Keratinocyte (primary cell): ENCODE results near the gene WRNIP1. TPM values are rescaled to one million over a fixed set of nuclear protein-coding genes. Genes with fewer than 3 reads are reported as not detected.
A peak's percentile ranks its signal among the peaks of the same experiment; 100 is the strongest.

Source experiments
- DNase-seq: peaks from one replicate; pipeline ENCODE4 v3.0.0-alpha.2; 2011; ENCODE audit warnings: low read depth, missing footprints, low spot score
- FAIRE-seq: peaks from 2 replicates; lab custom pipeline; 2011; peaks lifted over from hg19 to GRCh38; lab: Jason Lieb, UNC
- H2AFZ ChIP-seq: 2 replicates; pipeline ENCODE4 v1.6.0; 2012; ENCODE audit warnings: low read length, control low read depth, inconsistent platforms; ENCODE audit not compliant: control insufficient read depth
- H3K27ac ChIP-seq: 2 replicates; pipeline ENCODE4 v1.5.1; 2011; ENCODE audit warnings: low read length; ENCODE audit not compliant: control insufficient read depth, insufficient read depth
- H3K27me3 ChIP-seq: 3 replicates; pipeline ENCODE4 v1.6.0; 2011; ENCODE audit warnings: low read length; ENCODE audit not compliant: control insufficient read depth, insufficient read depth; ENCODE audit errors: extremely low read depth
- H3K36me3 ChIP-seq, 2 experiments: 2 replicates in 1 of 2; 3 replicates in 1 of 2; pipeline ENCODE4 v1.5.1; 2011; ENCODE audit warnings: low read length in 2 of 2, mild to moderate bottlenecking in 1 of 2; ENCODE audit not compliant: control insufficient read depth in 2 of 2, insufficient read depth in 2 of 2; ENCODE audit errors: extremely low read depth in 1 of 2
- H3K4me1 ChIP-seq: 3 replicates; pipeline ENCODE4 v1.5.1; 2011; ENCODE audit warnings: low read length; ENCODE audit not compliant: control insufficient read depth, insufficient read depth; ENCODE audit errors: extremely low read depth
- H3K4me2 ChIP-seq: 3 replicates; pipeline ENCODE4 v1.6.0; 2011; ENCODE audit warnings: low read depth, low read length; ENCODE audit not compliant: control insufficient read depth, insufficient read depth; ENCODE audit errors: extremely low read depth
- H3K4me3 ChIP-seq, 3 experiments: fragments of 200-600 bp in 1 of 3; sonication (generic) in 1 of 3; 2 replicates in 2 of 3; 3 replicates in 1 of 3; pipeline ENCODE4 v1.5.1; 2011 to 2016; ENCODE audit warnings: low read length in 3 of 3, mild to moderate bottlenecking in 3 of 3, control low read depth in 2 of 3, inconsistent platforms in 1 of 3, low read depth in 1 of 3, mixed read lengths in 1 of 3, mixed run types in 1 of 3, moderate library complexity in 1 of 3; ENCODE audit not compliant: control insufficient read depth in 2 of 3, insufficient read depth in 2 of 3; ENCODE audit errors: extremely low read depth in 1 of 3
- H3K79me2 ChIP-seq: 2 replicates; pipeline ENCODE4 v1.6.0; 2012; ENCODE audit warnings: low read length; ENCODE audit not compliant: control insufficient read depth, insufficient read depth
- H3K9ac ChIP-seq: 3 replicates; pipeline ENCODE4 v1.6.0; 2011; ENCODE audit warnings: low read length; ENCODE audit not compliant: control insufficient read depth, insufficient read depth; ENCODE audit errors: extremely low read depth
- H3K9me1 ChIP-seq: 3 replicates; pipeline ENCODE4 v1.6.0; 2011; ENCODE audit warnings: low read length; ENCODE audit not compliant: control insufficient read depth, insufficient read depth; ENCODE audit errors: extremely low read depth
- H3K9me3 ChIP-seq: 2 replicates; pipeline ENCODE4 v1.5.1; 2012; ENCODE audit warnings: low read depth, low read length; ENCODE audit not compliant: control insufficient read depth
- H4K20me1 ChIP-seq: 3 replicates; pipeline ENCODE4 v1.6.0; 2011; ENCODE audit warnings: low read length; ENCODE audit not compliant: control insufficient read depth, insufficient read depth; ENCODE audit errors: extremely low read depth
- EZH2 ChIP-seq: IDR thresholded peaks from one replicate; pipeline ENCODE4 v1.6.1; 2012; ENCODE audit warnings: inconsistent platforms, mild to moderate bottlenecking, low read length, moderate library complexity
- dilution Hi-C: fragments of 300-500 bp; cut with MboI; formaldehyde crosslinking; loops from one replicate; pipeline ENCODE4 v1.7.0; 2020; ENCODE audit warnings: low sequenced_read_pairs; ENCODE audit not compliant: extremely low pct_ligation_motif_present
- polyA plus RNA-seq, 5 experiments: library from polyadenylated mRNA; depleted of rRNA in 3 of 5; stranded (reverse) in 3 of 5; stranded (forward) in 1 of 5; unstranded in 1 of 5; fragments of >200 nt; gene quantifications; 1 replicate in 1 of 5; 2 replicates in 3 of 5; 3 replicates in 1 of 5; pipeline versions ENCODE4 v1.2.1 to v1.2.3, GENCODE V29; 2011 to 2012; ENCODE audit warnings: missing spikeins in 2 of 5, low read depth in 1 of 5, low replicate concordance in 1 of 5
- TF ChIP-seq, protein P1 (sequence below), 3 experiments: IDR thresholded peaks in 1 of 3; conservative IDR thresholded peaks in 1 of 3; optimal IDR thresholded peaks in 1 of 3; 2 replicates in 2 of 3; 3 replicates in 1 of 3; pipeline versions ENCODE3 to v1.5.1; 2011; ENCODE audit warnings: low read length in 3 of 3, mild to moderate bottlenecking in 3 of 3, moderate library complexity in 2 of 3, control low read depth in 1 of 3, inconsistent platforms in 1 of 3; ENCODE audit not compliant: insufficient read depth in 2 of 3; ENCODE audit errors: extremely low read depth in 1 of 3

WRNIP1 gene
- polyA plus RNA-seq, 1 donor (not counting 4 experiments of a cell fraction or from before 2014, with no cell fraction given) = 52.3 TPM

DNA sequence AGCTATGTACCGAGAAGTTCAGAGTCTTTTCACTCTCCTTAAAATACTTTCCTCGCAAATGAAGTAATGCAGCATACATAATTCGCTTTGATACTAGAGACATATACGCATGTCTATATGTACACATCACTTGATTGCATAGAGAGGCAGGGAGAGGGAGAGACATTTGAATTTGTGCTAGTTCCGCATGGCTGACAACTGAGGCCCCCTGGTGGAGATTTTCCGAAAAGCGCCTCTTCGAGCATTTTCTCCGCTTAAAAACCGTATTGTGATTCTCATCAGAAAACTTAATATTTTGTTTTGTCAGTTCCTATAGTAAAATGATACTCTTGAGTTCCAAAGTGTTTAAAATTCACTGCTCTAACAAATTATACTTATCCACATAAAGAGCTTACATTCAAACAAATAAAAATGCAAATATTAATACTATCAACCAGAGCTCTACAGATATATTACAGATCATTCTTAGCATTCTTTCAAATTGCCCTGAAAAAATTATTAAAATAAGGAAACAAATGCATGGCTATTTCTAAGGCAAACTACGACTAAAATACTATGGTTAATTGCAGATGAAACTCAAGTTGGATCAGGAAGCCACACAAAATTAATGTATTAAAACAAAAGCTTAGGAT lies 15.1 kb upstream of the WRNIP1 start:
- DNase-seq (no peak), FAIRE-seq (peak; percentile 62)
- TF ChIP-seq, protein P1, sequence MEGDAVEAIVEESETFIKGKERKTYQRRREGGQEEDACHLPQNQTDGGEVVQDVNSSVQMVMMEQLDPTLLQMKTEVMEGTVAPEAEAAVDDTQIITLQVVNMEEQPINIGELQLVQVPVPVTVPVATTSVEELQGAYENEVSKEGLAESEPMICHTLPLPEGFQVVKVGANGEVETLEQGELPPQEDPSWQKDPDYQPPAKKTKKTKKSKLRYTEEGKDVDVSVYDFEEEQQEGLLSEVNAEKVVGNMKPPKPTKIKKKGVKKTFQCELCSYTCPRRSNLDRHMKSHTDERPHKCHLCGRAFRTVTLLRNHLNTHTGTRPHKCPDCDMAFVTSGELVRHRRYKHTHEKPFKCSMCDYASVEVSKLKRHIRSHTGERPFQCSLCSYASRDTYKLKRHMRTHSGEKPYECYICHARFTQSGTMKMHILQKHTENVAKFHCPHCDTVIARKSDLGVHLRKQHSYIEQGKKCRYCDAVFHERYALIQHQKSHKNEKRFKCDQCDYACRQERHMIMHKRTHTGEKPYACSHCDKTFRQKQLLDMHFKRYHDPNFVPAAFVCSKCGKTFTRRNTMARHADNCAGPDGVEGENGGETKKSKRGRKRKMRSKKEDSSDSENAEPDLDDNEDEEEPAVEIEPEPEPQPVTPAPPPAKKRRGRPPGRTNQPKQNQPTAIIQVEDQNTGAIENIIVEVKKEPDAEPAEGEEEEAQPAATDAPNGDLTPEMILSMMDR (optimal IDR thresholded peaks at IDR 0.05 in 1 of 3, IDR thresholded peaks at IDR 0.05 in 1 of 3, conservative IDR thresholded peaks at IDR 0.05 in 1 of 3; ENCODE audit: extremely low read depth in 1 of 3, insufficient read depth in 2 of 3, low read length in 3 of 3) = peak; percentile 67 to 79 (median 77)
- no peak for TF ChIP-seq EZH2
- Histone ChIP-seq H3K79me2 (no peaks in the 10 kb centered on the region), H3K27ac (no peak overlapping the region), H3K27me3 (no peaks in the 10 kb centered on the region), H3K4me1 (no peaks in the 10 kb centered on the region), H3K9me3 (no peaks in the 10 kb centered on the region), H3K9ac (no peak overlapping the region), H4K20me1 (no peaks in the 10 kb centered on the region), H3K9me1 (no peaks in the 10 kb centered on the region), H2AFZ (no peak overlapping the region), H3K4me2 (no peak overlapping the region), H3K36me3 (no peaks in the 10 kb centered on the region), H3K4me3 (no peak overlapping the region)
- dilution Hi-C loops = no loop called here

DNA sequence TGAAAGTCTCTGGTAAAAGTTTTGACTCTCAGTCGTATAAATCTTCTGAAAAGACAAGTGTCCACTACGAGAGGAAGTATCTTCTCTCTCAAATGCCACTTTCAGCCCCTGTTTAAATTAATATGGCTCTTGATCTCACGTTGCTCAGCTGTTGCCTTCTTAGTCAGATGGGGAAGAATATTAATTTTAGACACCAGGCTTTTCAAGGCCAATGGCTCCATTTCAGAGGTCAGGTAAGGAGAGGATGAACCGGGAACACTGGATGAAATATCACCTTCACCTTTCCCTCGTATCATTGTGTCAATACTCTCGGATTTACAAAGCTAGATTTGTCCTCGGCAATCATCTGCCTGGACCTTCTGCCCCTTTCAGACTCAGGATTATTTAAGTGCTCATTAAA lies 14.4 kb upstream of the WRNIP1 start, which contains the start of gene MYLK4:
Gene MYLK4, minus strand, starts transcription at position 91 of the 400 bp plus-strand sequence. CDS start 1,628 bp downstream, outside the sequence.
- Histone ChIP-seq H3K79me2 (no peaks in the 10 kb centered on the region), H4K20me1 (no peaks in the 10 kb centered on the region), H3K4me1 (no peaks in the 10 kb centered on the region), H3K4me2 (no peak within 1 kb of the TSS), H3K27me3 (no peaks in the 10 kb centered on the region), H3K36me3 (no peaks in the 10 kb centered on the region), H3K9me1 (no peaks in the 10 kb centered on the region), H3K4me3 (no peak within 1 kb of the TSS), H3K9ac (no peak within 1 kb of the TSS), H2AFZ (no peak within 1 kb of the TSS), H3K9me3 (no peaks in the 10 kb centered on the region), H3K27ac (no peak within 1 kb of the TSS)
- DNase-seq (no peak), FAIRE-seq (no peak)
- dilution Hi-C loops = no loop called here
- TF ChIP-seq EZH2 = no peak
- TF ChIP-seq, protein P1 (optimal IDR thresholded peaks at IDR 0.05 in 1 of 3, IDR thresholded peaks at IDR 0.05 in 1 of 3, conservative IDR thresholded peaks at IDR 0.05 in 1 of 3; ENCODE audit: extremely low read depth in 1 of 3, insufficient read depth in 2 of 3, low read length in 3 of 3) = no peak
